CD4-positive, CD25-positive, alpha-beta regulatory T cell (primary cell): Measurements from ENCODE around the gene C3orf20. TPM values are rescaled to one million over a fixed set of nuclear protein-coding genes. Genes with fewer than 3 reads are reported as not detected.
A peak's percentile ranks its signal among the peaks of the same experiment; 100 is the strongest.

Source experiments
- ATAC-seq, 2 donors: fragments of 150-1000 bp; cut with Tn5 transposase; one replicate each; pipeline ENCODE4 v1.10.0; 2021; ENCODE audit warnings: low read depth in 2 of 2, moderate number of reproducible peaks in 2 of 2, moderate library complexity in 1 of 2
- DNase-seq, 3 donors: peaks; one replicate each; pipeline versions ENCODE4 v3.0.0 to v3.0.0-alpha.2; 2012 to 2022; ENCODE audit warnings: mixed read lengths in 1 of 3
- H3K27ac ChIP-seq: one replicate; pipeline ENCODE4 v1.7.0; 2013; ENCODE audit warnings: mild to moderate bottlenecking, low read length; ENCODE audit not compliant: insufficient read depth, poor library complexity, severe bottlenecking
- H3K27me3 ChIP-seq: one replicate; pipeline ENCODE4 v1.7.0; 2013; ENCODE audit warnings: low read length; ENCODE audit not compliant: control insufficient read depth, insufficient read depth
- H3K36me3 ChIP-seq: one replicate; pipeline ENCODE4 v1.7.0; 2013; ENCODE audit warnings: mild to moderate bottlenecking, low read length, moderate library complexity; ENCODE audit not compliant: control insufficient read depth, insufficient read depth
- H3K4me1 ChIP-seq: 2 replicates; pipeline ENCODE4 v1.7.0; 2013; ENCODE audit warnings: mild to moderate bottlenecking, low read length; ENCODE audit not compliant: insufficient read depth, control insufficient read depth, poor library complexity, severe bottlenecking
- H3K4me3 ChIP-seq: one replicate; pipeline ENCODE4 v1.7.0; 2013; ENCODE audit warnings: low read depth, mild to moderate bottlenecking, low read length, moderate library complexity
- H3K9me3 ChIP-seq, 2 experiments: 1 replicate in 1 of 2; 2 replicates in 1 of 2; pipeline ENCODE4 v1.7.0; 2013; ENCODE audit warnings: low read length in 2 of 2, mild to moderate bottlenecking in 1 of 2, moderate library complexity in 1 of 2; ENCODE audit not compliant: control insufficient read depth in 2 of 2
- H3K27ac Mint-ChIP-seq, 3 donors: one replicate each; pipeline ENCODE4 v1.8.0; 2020 to 2022; ENCODE audit warnings: mild to moderate bottlenecking in 3 of 3, mixed read lengths in 3 of 3, moderate library complexity in 2 of 3
- H3K27me3 Mint-ChIP-seq: one replicate; pipeline ENCODE4 v1.8.0; 2022; ENCODE audit warnings: mild to moderate bottlenecking, mixed read lengths
- H3K36me3 Mint-ChIP-seq: one replicate; pipeline ENCODE4 v1.8.0; 2020; ENCODE audit warnings: mixed read lengths
- H3K4me1 Mint-ChIP-seq, 4 donors: one replicate each; pipeline ENCODE4 v1.8.0; 2020 to 2022; ENCODE audit warnings: mixed read lengths in 4 of 4, mild to moderate bottlenecking in 1 of 4
- H3K4me3 Mint-ChIP-seq, 4 donors: one replicate each; pipeline ENCODE4 v1.8.0; 2020 to 2022; ENCODE audit warnings: mild to moderate bottlenecking in 4 of 4, mixed read lengths in 4 of 4, moderate library complexity in 3 of 4
- H3K9me3 Mint-ChIP-seq, 7 donors: one replicate each; pipeline ENCODE4 v1.8.0; 2020 to 2022; ENCODE audit warnings: mixed read lengths in 7 of 7, mild to moderate bottlenecking in 3 of 7, moderate library complexity in 2 of 7
- polyA plus RNA-seq, 4 donors: library from polyadenylated mRNA; unstranded; fragments of 300-500 nt; fragmentation: Illumina TruSeq; gene quantifications; one replicate each; pipeline ENCODE4 v1.2.3, GENCODE V29; 2021
- total RNA-seq: library from RNA; stranded (reverse); gene quantifications from one replicate; pipeline ENCODE4 v1.2.3, GENCODE V29; 2022

The C3orf20 gene
- total and polyA plus RNA-seq, 5 donors from 2014 or later: 0.37 TPM; not detected in 4

DNA sequence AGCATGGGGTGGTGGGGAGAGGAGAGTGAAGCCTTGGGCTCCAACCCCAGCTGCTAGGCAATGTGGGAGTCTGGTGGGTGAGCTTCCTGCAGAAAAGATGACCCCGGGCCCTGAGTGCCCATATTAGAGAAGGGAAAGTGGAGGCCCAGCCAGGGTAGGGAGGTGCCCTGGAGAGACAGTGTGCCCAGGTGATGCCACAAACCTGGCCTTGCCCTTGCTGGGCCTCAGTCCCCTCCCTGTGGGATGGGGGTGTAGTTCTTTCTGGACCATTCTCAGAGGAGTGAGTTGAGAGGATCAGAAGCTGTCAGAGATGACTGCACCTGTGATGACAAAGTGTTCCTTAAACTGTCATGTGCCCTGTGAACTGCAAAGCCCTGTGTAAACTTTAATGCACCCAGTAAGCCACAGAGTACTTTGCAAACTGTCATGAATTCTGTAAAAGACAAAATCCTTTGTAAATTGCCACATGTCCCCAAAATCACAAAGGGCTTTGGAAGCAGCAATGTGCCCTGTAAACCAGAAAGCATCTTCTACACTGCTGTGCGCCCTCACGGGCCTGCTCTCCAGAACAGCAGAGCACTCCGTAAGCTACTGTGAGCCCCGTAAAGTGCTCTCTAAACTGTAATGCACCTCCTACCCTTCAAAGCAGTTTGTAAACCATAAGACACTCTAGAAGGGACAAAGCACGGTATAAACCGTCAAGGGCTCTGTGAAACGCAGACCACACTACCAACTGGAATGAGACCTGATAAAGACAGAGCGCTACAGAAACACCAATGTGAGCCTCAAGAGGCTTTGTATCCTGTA, 92.5 kb downstream of the C3orf20 start:
- Mint-ChIP-seq H3K4me3 (no peak overlapping the region), H3K4me1 (no peaks in the 10 kb centered on the region), H3K27ac (no peak overlapping the region), H3K9me3 (no peaks in the 10 kb centered on the region), H3K36me3 (no peaks in the 10 kb centered on the region), H3K27me3 (peaks cover 6% of the 10 kb centered on the region)
- no peaks in the 10 kb centered on the region for H3K36me3 ChIP-seq
- no peaks in the 10 kb centered on the region for H3K4me1 ChIP-seq
- no peak overlapping the region for H3K4me3 ChIP-seq
- H3K27ac ChIP-seq: no peak overlapping the region
- ATAC-seq (no peak), DNase-seq (no peak)
- no peaks in the 10 kb centered on the region for H3K27me3 ChIP-seq
- H3K9me3 ChIP-seq: no peaks in the 10 kb centered on the region

DNA sequence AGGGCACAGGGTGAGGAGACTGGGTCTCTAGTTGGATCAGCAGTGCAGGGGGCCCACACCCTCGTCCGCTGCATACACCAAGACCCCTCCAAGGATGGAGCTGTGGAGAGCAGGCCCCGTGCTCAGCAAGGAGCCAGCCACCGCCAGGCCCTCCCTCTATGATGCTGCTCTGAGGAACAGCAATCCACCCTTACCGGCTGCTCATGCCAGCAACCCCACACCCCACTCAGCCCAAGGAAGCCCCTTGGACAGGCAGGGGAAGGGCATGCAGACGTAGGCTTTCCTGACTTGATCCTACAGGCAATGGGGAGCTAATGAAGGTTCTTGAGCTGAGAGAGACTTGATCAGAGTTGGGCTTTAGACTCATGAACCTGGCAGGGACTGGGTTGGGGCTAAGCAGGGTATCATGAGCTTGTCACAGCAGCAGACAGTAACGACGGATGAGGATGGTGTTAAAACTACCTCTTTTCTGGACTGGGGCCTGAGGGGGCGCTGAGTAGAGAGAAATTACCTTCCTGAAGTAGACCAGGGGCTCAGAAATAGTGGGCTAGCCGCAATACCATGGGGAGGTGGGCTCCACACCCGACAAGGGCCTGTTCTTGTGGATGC, 93.3 kb downstream of the C3orf20 start:
- Histone ChIP-seq H3K27ac (no peak overlapping the region), H3K4me1 (no peaks in the 10 kb centered on the region), H3K4me3 (no peak overlapping the region), H3K36me3 (no peaks in the 10 kb centered on the region), H3K9me3 (no peaks in the 10 kb centered on the region), H3K27me3 (no peaks in the 10 kb centered on the region)
- DNase-seq: no peak
- Mint-ChIP-seq H3K27me3 (peaks cover 6% of the 10 kb centered on the region), H3K4me3 (no peak overlapping the region), H3K4me1 (no peaks in the 10 kb centered on the region), H3K27ac (no peak overlapping the region), H3K36me3 (no peaks in the 10 kb centered on the region), H3K9me3 (no peaks in the 10 kb centered on the region)
- ATAC-seq: no peak

DNA sequence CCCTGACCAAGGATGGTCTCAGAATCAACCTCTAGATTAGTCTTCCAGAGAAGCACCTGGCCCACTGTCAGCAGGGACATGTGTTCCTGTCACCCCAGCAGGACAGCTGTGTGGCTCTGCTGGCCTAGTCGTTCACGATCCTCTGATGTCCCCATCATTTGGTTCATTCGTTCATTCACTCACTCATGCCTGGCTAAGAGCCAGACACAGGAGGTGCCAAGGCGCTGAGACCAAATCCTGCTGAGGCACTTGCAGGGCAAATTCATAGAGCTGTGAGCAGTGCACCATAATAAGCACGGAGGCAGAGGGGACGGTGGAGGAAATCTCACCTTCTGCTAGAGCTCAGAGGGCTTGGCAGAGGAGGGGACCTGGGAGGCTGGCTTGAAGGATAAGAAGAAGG, 93.9 kb downstream of the C3orf20 start:
- no peak overlapping the region for H3K27ac ChIP-seq
- Mint-ChIP-seq H3K4me3 (no peak overlapping the region), H3K4me1 (no peaks in the 10 kb centered on the region), H3K9me3 (no peaks in the 10 kb centered on the region), H3K36me3 (no peaks in the 10 kb centered on the region), H3K27me3 (peaks cover 6% of the 10 kb centered on the region), H3K27ac (peak overlapping the region in 1 of 3 donors; percentile 47)
- H3K4me1 ChIP-seq: no peaks in the 10 kb centered on the region
- H3K27me3 ChIP-seq: no peaks in the 10 kb centered on the region
- ATAC-seq (no peak), DNase-seq (no peak)
- no peaks in the 10 kb centered on the region for H3K9me3 ChIP-seq
- no peaks in the 10 kb centered on the region for H3K36me3 ChIP-seq
- H3K4me3 ChIP-seq: no peak overlapping the region

DNA sequence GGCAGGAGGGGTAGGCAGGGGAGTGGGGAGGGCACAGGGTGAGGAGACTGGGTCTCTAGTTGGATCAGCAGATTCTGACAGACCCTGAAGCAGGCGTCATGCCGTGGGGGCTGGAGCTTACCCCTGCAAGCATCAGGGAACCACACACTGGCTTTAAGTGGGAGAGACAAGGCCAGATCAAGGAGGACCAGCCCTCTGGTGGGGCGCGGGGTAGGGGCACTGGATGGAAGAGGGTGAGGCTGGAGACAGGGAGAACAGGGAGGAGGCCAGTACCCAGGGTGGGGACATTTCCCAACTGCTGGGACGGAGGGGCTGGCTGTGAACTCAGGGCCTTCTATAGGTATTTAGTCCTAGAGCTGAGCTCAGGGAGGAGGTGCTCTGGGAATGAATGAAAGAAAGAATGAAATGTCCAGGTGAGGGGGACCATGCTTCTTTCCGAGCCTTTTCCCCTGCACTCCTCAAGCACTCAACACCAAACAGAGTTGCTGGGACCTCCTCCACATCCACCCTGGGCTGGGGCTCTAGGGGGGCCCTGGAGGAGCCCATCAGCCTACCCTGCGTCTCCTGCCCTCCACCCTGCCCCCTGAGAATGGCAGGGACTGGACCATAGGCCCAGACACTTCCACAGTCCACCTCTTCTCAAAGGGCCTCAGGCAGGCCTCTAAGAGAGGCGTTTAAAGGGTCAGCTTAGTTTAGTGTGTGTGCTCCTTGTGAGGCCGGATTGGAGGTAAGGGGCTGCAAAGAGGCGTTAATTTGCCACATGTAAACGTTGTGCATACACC, 94.8 kb downstream of the C3orf20 start:
- Histone ChIP-seq H3K9me3 (no peaks in the 10 kb centered on the region), H3K4me1 (no peaks in the 10 kb centered on the region), H3K4me3 (no peak overlapping the region), H3K27me3 (no peaks in the 10 kb centered on the region), H3K36me3 (no peaks in the 10 kb centered on the region), H3K27ac (no peak overlapping the region)
- Mint-ChIP-seq H3K9me3 (no peaks in the 10 kb centered on the region), H3K27me3 (peaks cover 6% of the 10 kb centered on the region), H3K27ac (peak overlapping the region in 1 of 3 donors; percentile 47), H3K4me1 (no peaks in the 10 kb centered on the region), H3K36me3 (no peaks in the 10 kb centered on the region), H3K4me3 (no peak overlapping the region)
- ATAC-seq (no peak), DNase-seq (no peak)

DNA sequence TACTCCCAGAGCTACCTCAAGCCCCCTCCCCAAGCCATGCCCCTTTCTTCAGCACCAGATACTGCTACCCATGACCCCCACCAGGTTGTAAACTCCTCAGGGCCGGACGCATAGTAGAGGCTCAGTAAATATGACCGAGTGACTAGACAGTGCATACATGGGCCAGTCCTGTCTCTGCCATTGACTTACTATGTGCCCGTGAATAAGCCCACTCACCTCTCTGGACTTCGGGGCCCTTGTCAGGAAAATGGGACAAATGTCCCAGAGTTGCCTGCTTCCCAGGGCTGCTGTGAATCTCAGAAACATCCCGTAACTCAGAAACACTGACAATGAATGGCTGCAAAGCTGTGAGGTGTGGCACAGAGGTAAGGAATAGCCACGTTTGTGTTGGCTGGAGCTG, 95.7 kb downstream of the C3orf20 start:
- Mint-ChIP-seq H3K36me3 (no peaks in the 10 kb centered on the region), H3K4me1 (no peaks in the 10 kb centered on the region), H3K27ac (no peak overlapping the region), H3K4me3 (no peak overlapping the region), H3K9me3 (no peaks in the 10 kb centered on the region), H3K27me3 (peaks cover 6% of the 10 kb centered on the region)
- no peaks in the 10 kb centered on the region for H3K4me1 ChIP-seq
- H3K9me3 ChIP-seq: no peaks in the 10 kb centered on the region
- DNase-seq: no peak
- no peaks in the 10 kb centered on the region for H3K36me3 ChIP-seq
- H3K4me3 ChIP-seq: no peak overlapping the region
- no peak for ATAC-seq
- H3K27me3 ChIP-seq: no peaks in the 10 kb centered on the region
- no peak overlapping the region for H3K27ac ChIP-seq

DNA sequence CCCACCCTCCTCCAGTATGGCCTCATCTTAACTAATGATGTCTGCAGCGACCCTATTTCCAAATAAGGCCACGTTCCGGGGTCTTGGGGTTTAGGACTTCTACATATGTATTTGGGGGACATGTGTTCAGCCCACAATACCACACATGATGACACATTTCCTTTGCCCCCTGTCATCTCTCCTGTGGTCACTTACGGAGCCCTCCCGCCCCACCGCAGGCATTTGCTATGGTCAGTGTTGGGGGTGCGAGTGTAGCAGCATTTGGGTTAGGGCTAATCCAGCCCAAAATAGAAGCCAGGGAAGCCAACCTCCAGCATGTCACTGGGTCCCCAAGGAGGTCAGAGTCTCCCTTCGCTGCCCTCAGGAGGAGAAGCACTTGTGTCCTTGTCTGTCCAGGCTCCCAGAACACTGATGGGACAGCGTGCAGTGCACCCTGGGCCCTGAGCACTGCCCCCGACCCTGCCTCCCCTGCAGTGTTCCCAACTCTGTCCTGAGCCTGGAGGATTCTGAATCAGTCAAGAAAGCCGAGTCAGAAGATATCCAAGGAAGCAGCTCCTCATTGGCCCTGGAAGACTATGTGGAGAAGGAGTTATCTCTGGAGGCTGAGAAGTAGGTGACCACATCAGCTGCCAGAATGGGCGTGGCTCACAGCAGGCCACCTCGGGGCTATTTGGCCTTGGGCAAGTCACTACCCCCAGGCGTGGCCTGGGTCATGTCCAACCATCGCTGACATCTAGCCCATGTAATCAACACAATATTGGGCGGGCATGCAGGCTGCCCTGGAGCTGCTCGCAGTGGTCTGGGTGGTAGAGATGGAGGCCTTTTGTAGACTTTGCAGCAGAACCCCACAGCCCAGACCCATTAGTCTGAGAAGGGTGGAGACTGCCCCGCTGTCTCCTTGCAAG, 96.9 kb downstream of the C3orf20 start:
- Histone ChIP-seq H3K27ac (no peak overlapping the region), H3K4me1 (no peaks in the 10 kb centered on the region), H3K4me3 (no peak overlapping the region), H3K27me3 (no peaks in the 10 kb centered on the region), H3K36me3 (no peaks in the 10 kb centered on the region), H3K9me3 (no peaks in the 10 kb centered on the region)
- DNase-seq (no peak), ATAC-seq (no peak)
- peak overlapping the region in 1 of 3 donors; percentile 29 for H3K27ac Mint-ChIP-seq
- H3K27me3 Mint-ChIP-seq: peaks cover 11% of the 10 kb centered on the region
- no peak overlapping the region for H3K4me3 Mint-ChIP-seq
- H3K36me3 Mint-ChIP-seq: no peaks in the 10 kb centered on the region
- H3K9me3 Mint-ChIP-seq: no peaks in the 10 kb centered on the region
- H3K4me1 Mint-ChIP-seq: no peaks in the 10 kb centered on the region

DNA sequence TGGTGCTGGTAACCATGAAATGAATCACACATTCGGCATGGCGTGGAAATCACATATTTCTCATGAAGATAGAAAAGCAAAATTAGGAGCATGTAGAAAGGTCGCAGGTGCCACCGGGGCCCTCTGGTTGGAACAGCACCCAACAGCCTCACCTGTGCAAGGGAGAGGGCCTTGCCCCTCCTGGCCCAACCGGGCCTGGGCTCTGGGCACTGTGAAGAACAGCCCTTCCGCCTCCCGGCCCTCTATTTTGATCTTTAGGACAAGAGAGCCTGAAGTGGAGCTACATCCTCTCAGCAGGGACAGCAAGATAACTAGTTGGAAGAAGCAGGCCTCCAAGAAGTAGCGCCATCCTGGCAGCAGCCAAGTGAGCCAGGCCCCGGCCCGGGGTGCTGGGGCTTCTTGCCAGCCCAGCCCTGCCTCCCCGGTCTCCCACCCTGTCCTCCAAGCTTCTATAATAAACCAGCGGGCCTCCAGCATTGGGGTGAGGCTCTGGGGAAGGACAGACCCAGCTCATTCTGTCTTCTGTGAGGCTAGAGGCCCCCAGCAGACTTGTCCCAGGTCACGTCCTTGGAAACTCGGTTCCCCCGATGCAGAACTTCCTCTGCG, 97.7 kb downstream of the C3orf20 start:
- ATAC-seq: no peak
- Mint-ChIP-seq H3K4me3 (no peak overlapping the region), H3K9me3 (no peaks in the 10 kb centered on the region), H3K27ac (peak overlapping the region in 1 of 3 donors; percentile 29), H3K36me3 (no peaks in the 10 kb centered on the region), H3K4me1 (no peaks in the 10 kb centered on the region), H3K27me3 (peaks cover 11% of the 10 kb centered on the region)
- H3K27me3 ChIP-seq: no peaks in the 10 kb centered on the region
- no peaks in the 10 kb centered on the region for H3K36me3 ChIP-seq
- no peaks in the 10 kb centered on the region for H3K4me1 ChIP-seq
- H3K27ac ChIP-seq: no peak overlapping the region
- no peak for DNase-seq
- no peak overlapping the region for H3K4me3 ChIP-seq
- H3K9me3 ChIP-seq: no peaks in the 10 kb centered on the region
